Mesenchymal stem cell (in vitro differentiated cells and primary cell): Measurements from ENCODE around the gene DISC1.
"Not testable (repeated sequence)": the region's sequence is repeated elsewhere in the genome, so short reads cannot be mapped to it uniquely, and the experiment has no call there.

Experiments used
- DNase-seq: peaks from one replicate; pipeline ENCODE4 v3.0.0-alpha.2; 2013
- H2AFZ ChIP-seq: one replicate; pipeline ENCODE4 v1.6.1; 2013; ENCODE audit warnings: low read depth, mild to moderate bottlenecking, control low read depth, inconsistent platforms, low read length, moderate library complexity
- H2AK5ac ChIP-seq: 2 replicates; pipeline ENCODE4 v1.6.1; 2013; ENCODE audit warnings: low read length, moderate library complexity, mild to moderate bottlenecking, inconsistent platforms; ENCODE audit not compliant: severe bottlenecking
- H2BK120ac ChIP-seq: one replicate; pipeline ENCODE4 v1.6.1; 2013; ENCODE audit warnings: low read depth, mild to moderate bottlenecking, inconsistent platforms, low read length, moderate library complexity
- H2BK12ac ChIP-seq, 2 experiments: one replicate each; pipeline ENCODE4 v1.6.1; 2013; ENCODE audit warnings: inconsistent platforms in 2 of 2, low read length in 2 of 2, mild to moderate bottlenecking in 2 of 2, moderate library complexity in 2 of 2, control low read depth in 1 of 2
- H2BK15ac ChIP-seq: one replicate; pipeline ENCODE4 v1.6.1; 2013; ENCODE audit warnings: mild to moderate bottlenecking, low read depth, inconsistent platforms; ENCODE audit not compliant: poor library complexity, severe bottlenecking
- H2BK5ac ChIP-seq: 2 replicates; pipeline ENCODE4 v1.6.1; 2013; ENCODE audit warnings: low read depth, mild to moderate bottlenecking, low read length, control low read depth, inconsistent platforms; ENCODE audit not compliant: poor library complexity, severe bottlenecking
- H3K14ac ChIP-seq, 2 experiments: one replicate each; pipeline ENCODE4 v1.6.1; 2013; ENCODE audit warnings: inconsistent platforms in 2 of 2, low read length in 2 of 2, control low read depth in 1 of 2, mild to moderate bottlenecking in 1 of 2, moderate library complexity in 1 of 2
- H3K18ac ChIP-seq, 2 experiments: one replicate each; pipeline ENCODE4 v1.6.1; 2013; ENCODE audit warnings: inconsistent platforms in 2 of 2, low read length in 2 of 2, control low read depth in 1 of 2, low read depth in 1 of 2, mild to moderate bottlenecking in 1 of 2
- H3K23ac ChIP-seq, 2 experiments: one replicate each; pipeline ENCODE4 v1.6.1; 2013; ENCODE audit warnings: inconsistent platforms in 2 of 2, low read length in 2 of 2, mild to moderate bottlenecking in 2 of 2, moderate library complexity in 2 of 2, control low read depth in 1 of 2
- H3K27ac ChIP-seq: 2 replicates; pipeline ENCODE4 v1.5.1; 2013; ENCODE audit warnings: mild to moderate bottlenecking, moderate library complexity, low read length, control low read depth, inconsistent platforms; ENCODE audit not compliant: poor library complexity, severe bottlenecking
- H3K27me3 ChIP-seq, 2 experiments: 2 replicates each; pipeline versions ENCODE4 v1.6.1 to v1.7.0; 2013; ENCODE audit warnings: low read length in 2 of 2, mild to moderate bottlenecking in 2 of 2, moderate library complexity in 2 of 2, control low read depth in 1 of 2, inconsistent platforms in 1 of 2; ENCODE audit not compliant: control insufficient read depth in 1 of 2, insufficient read depth in 1 of 2
- H3K36me3 ChIP-seq, 2 experiments: 2 replicates each; pipeline versions ENCODE4 v1.6.1 to v1.7.0; 2013; ENCODE audit warnings: low read length in 2 of 2, control low read depth in 1 of 2, inconsistent platforms in 1 of 2, low read depth in 1 of 2, mild to moderate bottlenecking in 1 of 2; ENCODE audit not compliant: insufficient read depth in 2 of 2, control insufficient read depth in 1 of 2
- H3K4ac ChIP-seq, 2 experiments: one replicate each; pipeline ENCODE4 v1.6.1; 2013; ENCODE audit warnings: inconsistent platforms in 2 of 2, low read length in 2 of 2, mild to moderate bottlenecking in 2 of 2, moderate library complexity in 2 of 2, control low read depth in 1 of 2, low read depth in 1 of 2
- H3K4me1 ChIP-seq: 2 replicates; pipeline ENCODE4 v1.6.1; 2013; ENCODE audit warnings: low read depth, low read length, control low read depth; ENCODE audit not compliant: control insufficient read depth, insufficient read depth
- H3K4me2 ChIP-seq: 2 replicates; pipeline ENCODE4 v1.6.1; 2013; ENCODE audit warnings: low read length, mild to moderate bottlenecking, inconsistent platforms; ENCODE audit not compliant: poor library complexity, severe bottlenecking
- H3K4me3 ChIP-seq, 2 experiments: 2 replicates each; pipeline versions ENCODE4 v1.5.1 to v1.7.0; 2013; ENCODE audit warnings: low read length in 2 of 2, mild to moderate bottlenecking in 2 of 2, control low read depth in 1 of 2, low read depth in 1 of 2; ENCODE audit not compliant: insufficient read depth in 1 of 2
- H3K79me1 ChIP-seq: replicated peaks from 2 replicates; pipeline ENCODE4 v1.6.1; 2013; ENCODE audit warnings: mild to moderate bottlenecking, control low read depth, low read length, inconsistent platforms; ENCODE audit not compliant: poor library complexity, severe bottlenecking
- H3K9ac ChIP-seq: 2 replicates; pipeline ENCODE4 v1.7.0; 2013; ENCODE audit warnings: mild to moderate bottlenecking, low read length, moderate library complexity
- H3K9me3 ChIP-seq: 2 replicates; pipeline ENCODE4 v1.7.0; 2013; ENCODE audit warnings: mild to moderate bottlenecking, low read length; ENCODE audit not compliant: control insufficient read depth
- H4K8ac ChIP-seq: one replicate; pipeline ENCODE4 v1.6.1; 2013; ENCODE audit warnings: inconsistent platforms, mild to moderate bottlenecking, low read length, moderate library complexity
- H4K91ac ChIP-seq: one replicate; pipeline ENCODE4 v1.6.1; 2013; ENCODE audit warnings: mild to moderate bottlenecking, low read length, inconsistent platforms
- WGBS: methylation state at CpG from one replicate; pipeline ENCODE4 v1.1.7; 2013; ENCODE audit warnings: mixed read lengths; 5-methylcytosine and 5-hydroxymethylcytosine counted together

The DISC1 gene

GRCh38 chr1:231645634-231646033, 19.0 kb downstream of the DISC1 start:
- H4K91ac ChIP-seq, H3K4me1 ChIP-seq, H2BK12ac ChIP-seq, H4K8ac ChIP-seq, H2BK5ac ChIP-seq, H3K23ac ChIP-seq, H2BK120ac ChIP-seq, H3K4me2 ChIP-seq, H2BK15ac ChIP-seq, H3K18ac ChIP-seq, H2AFZ ChIP-seq, H3K9ac ChIP-seq, H3K27me3 ChIP-seq, H2AK5ac ChIP-seq, H3K9me3 ChIP-seq, H3K27ac ChIP-seq, DNase-seq, H3K14ac ChIP-seq, H3K4ac ChIP-seq, H3K4me3 ChIP-seq: not testable (repeated sequence)
- Histone ChIP-seq H3K36me3 (peaks cover 0 to 16% of the 10 kb centered on the region in 2 experiments), H3K79me1 (peaks cover 32% of the 10 kb centered on the region)
- 100% methylated on average over 5 of the region's 6 CpGs for WGBS

GRCh38 chr1:231646165-231646564, 19.6 kb downstream of the DISC1 start:
- H2AFZ ChIP-seq, H3K4me3 ChIP-seq, H3K4me2 ChIP-seq, H3K9me3 ChIP-seq, H3K23ac ChIP-seq, H2BK15ac ChIP-seq, H4K91ac ChIP-seq, H4K8ac ChIP-seq, H2BK120ac ChIP-seq, H2AK5ac ChIP-seq, DNase-seq, H3K27ac ChIP-seq, H2BK5ac ChIP-seq, H3K27me3 ChIP-seq, H3K9ac ChIP-seq, H3K4me1 ChIP-seq, H2BK12ac ChIP-seq, H3K18ac ChIP-seq, H3K14ac ChIP-seq, H3K4ac ChIP-seq: not testable (repeated sequence)
- WGBS = 92% methylated on average over 2 of the region's 4 CpGs
- H3K79me1 ChIP-seq = peaks cover 29% of the 10 kb centered on the region
- peaks cover 0 to 11% of the 10 kb centered on the region in 2 experiments for H3K36me3 ChIP-seq

- H3K27me3 ChIP-seq, H3K4ac ChIP-seq, H3K27ac ChIP-seq, H3K4me3 ChIP-seq, H2BK15ac ChIP-seq, H3K4me2 ChIP-seq, H3K4me1 ChIP-seq, H3K23ac ChIP-seq, H2AK5ac ChIP-seq, H3K14ac ChIP-seq, DNase-seq, H3K9ac ChIP-seq, H2BK12ac ChIP-seq, H2BK120ac ChIP-seq, H2BK5ac ChIP-seq, H3K36me3 ChIP-seq, H3K9me3 ChIP-seq, H4K91ac ChIP-seq, H2AFZ ChIP-seq: not testable (repeated sequence)
- 73% methylated on average over 10 of the region's 10 CpGs for WGBS
- H4K8ac ChIP-seq = peak overlapping the region; percentile 12
- peaks cover 12% of the 10 kb centered on the region for H3K79me1 ChIP-seq
- H3K18ac ChIP-seq = peak overlapping the region in 1 of 2 experiments; percentile 6
These were observed 25.2 kb downstream of the DISC1 start for GRCh38 chr1:231651621-231652260.

- Histone ChIP-seq H3K4me3 (no peak overlapping the region), H3K14ac (no peak overlapping the region), H2AFZ (no peak overlapping the region), H3K79me1 (peaks cover 12% of the 10 kb centered on the region), H3K4me2 (no peak overlapping the region), H2BK120ac (no peak overlapping the region), H3K9me3 (no peaks in the 10 kb centered on the region), H3K4me1 (peaks cover 7% of the 10 kb centered on the region), H4K8ac (no peak overlapping the region), H2AK5ac (no peak overlapping the region), H3K36me3 (no peaks in the 10 kb centered on the region), H2BK15ac (no peak overlapping the region), H3K9ac (no peak overlapping the region), H3K27me3 (no peaks in the 10 kb centered on the region), H2BK12ac (no peak overlapping the region), H2BK5ac (no peak overlapping the region), H3K4ac (no peak overlapping the region), H3K18ac (no peak overlapping the region), H3K27ac (no peak overlapping the region), H3K23ac (no peak overlapping the region), H4K91ac (no peak overlapping the region)
- no peak for DNase-seq
- 98% methylated on average over 2 of the region's 2 CpGs for whole genome bisulfite sequencing
These were observed 27.0 kb downstream of the DISC1 start for GRCh38 chr1:231653632-231654031.
